ENCODE measurements around the gene FNDC3A. TPM values are rescaled to one million over a fixed set of nuclear protein-coding genes. Genes with fewer than 3 reads are reported as not detected.

The FNDC3A gene
- total RNA-seq, 1 experiment from 2014 or later, result 24.3 TPM

- no TSS peak for BruUV-seq (replicated peaks)
- intact Hi-C loops (cut with micrococcal nuclease; ENCODE audit: unreplicated experiment), result no loop called here
Measured at GRCh38 chr13:49052813-49053212, 77.1 kb downstream of the FNDC3A start.

GRCh38 chr13:49053215-49053614 lies 77.5 kb downstream of the FNDC3A start:
- ChIA-PET POLR2A (no interaction called here), CTCF (no interaction called here)
- Histone ChIP-seq H3K4me3 (ENCODE audit: low read depth in 2 of 2, low read length in 2 of 2) (no peak overlapping the region), H3K4me1 (ENCODE audit: control insufficient read depth, insufficient read depth, low read length) (no peaks in the 10 kb centered on the region), H3K36me3 (ENCODE audit: control insufficient read depth, insufficient read depth, low read length) (no peaks in the 10 kb centered on the region), H3K27ac (ENCODE audit: low read length) (no peak overlapping the region), H3K9me3 (ENCODE audit: control insufficient read depth, insufficient read depth, low read depth, low read length) (no peaks in the 10 kb centered on the region), H3K27me3 (ENCODE audit: control insufficient read depth, insufficient read depth, low read length) (no peaks in the 10 kb centered on the region)
- ATAC-seq (no peak), DNase-seq (ENCODE audit: low read depth, low spot score) (no peak)
- in situ Hi-C loops (cut with HindIII; ENCODE audit: low pct_unique_long_range_greater_than_20kb, low sequenced_read_pairs) (no loop called here), intact Hi-C loops (cut with micrococcal nuclease; ENCODE audit: unreplicated experiment) (no loop called here)
- BruUV-seq (replicated peaks), result no TSS peak
- no peak for TF ChIP-seq CTCF (IDR thresholded peaks at IDR 0.05)
- TF ChIP-seq POLR2AphosphoS5 (IDR thresholded peaks at IDR 0.05; ENCODE audit: low read depth, low read length), result no peak
- no peak for TF ChIP-seq REST (IDR thresholded peaks at IDR 0.05; ENCODE audit: insufficient read depth in 1 of 2, low read depth in 2 of 2, low read length in 1 of 2)
- no peak for TF ChIP-seq SIN3A (IDR thresholded peaks at IDR 0.05; ENCODE audit: borderline replicate concordance, insufficient read depth, low read depth, low read length)

More at GRCh38 chr13:49052813-49053212, 77.1 kb downstream of the FNDC3A start:
- in situ Hi-C loops (cut with HindIII; ENCODE audit: low pct_unique_long_range_greater_than_20kb, low sequenced_read_pairs), result no loop called here
- ChIA-PET POLR2A (no interaction called here), CTCF (no interaction called here)
- no peak overlapping the region for H3K4me3 ChIP-seq (ENCODE audit: low read depth in 2 of 2, low read length in 2 of 2)
- ATAC-seq (no peak), DNase-seq (ENCODE audit: low read depth, low spot score) (no peak)
- TF ChIP-seq SIN3A (IDR thresholded peaks at IDR 0.05; ENCODE audit: borderline replicate concordance, insufficient read depth, low read depth, low read length) (no peak), REST (IDR thresholded peaks at IDR 0.05; ENCODE audit: insufficient read depth in 1 of 2, low read depth in 2 of 2, low read length in 1 of 2) (no peak), CTCF (IDR thresholded peaks at IDR 0.05) (no peak), POLR2AphosphoS5 (IDR thresholded peaks at IDR 0.05; ENCODE audit: low read depth, low read length) (no peak)
- H3K4me1 ChIP-seq (ENCODE audit: control insufficient read depth, insufficient read depth, low read length), result no peaks in the 10 kb centered on the region
- H3K27ac ChIP-seq (ENCODE audit: low read length), result no peak overlapping the region
- H3K36me3 ChIP-seq (ENCODE audit: control insufficient read depth, insufficient read depth, low read length), result no peaks in the 10 kb centered on the region
- H3K9me3 ChIP-seq (ENCODE audit: control insufficient read depth, insufficient read depth, low read depth, low read length), result no peaks in the 10 kb centered on the region
- H3K27me3 ChIP-seq (ENCODE audit: control insufficient read depth, insufficient read depth, low read length), result no peaks in the 10 kb centered on the region
